Kasumi-1 (cell line): ENCODE results near the gene DRP2.
"Not testable (repeated sequence)": the region's sequence is repeated elsewhere in the genome, so short reads cannot be mapped to it uniquely, and the experiment has no call there.

Experiments
- DNase-seq, 2 experiments: peaks; one replicate each; lab custom pipeline; 2025; lab: John Stamatoyannopoulos, UW

DRP2 gene

GRCh38 chrX:101232316-101232715 lies 12.7 kb downstream of the DRP2 start:
- DNase-seq = no peak

GRCh38 chrX:101237041-101237440 lies 17.5 kb downstream of the DRP2 start:
- no peak for DNase-seq

- no peak for DNase-seq
These were observed 21.9 kb downstream of the DRP2 start for GRCh38 chrX:101241531-101241930.

GRCh38 chrX:101252634-101253033 lies 33.0 kb downstream of the DRP2 start:
- no peak for DNase-seq

- no peak for DNase-seq
These were observed 38.1 kb downstream of the DRP2 start for GRCh38 chrX:101257448-101258258.

- no peak for DNase-seq
These were observed 38.6 kb downstream of the DRP2 start for GRCh38 chrX:101258259-101258581.

GRCh38 chrX:101260435-101260834 lies 40.8 kb downstream of the DRP2 start:
- peak in 1 of 2 experiments; percentile 4 for DNase-seq

GRCh38 chrX:101262590-101262989 lies 43.0 kb downstream of the DRP2 start:
- DNase-seq = no peak

- no peak for DNase-seq
These were observed 44.2 kb downstream of the DRP2 start for GRCh38 chrX:101263766-101264165.

- DNase-seq = no peak
These were observed 46.4 kb downstream of the DRP2 start for GRCh38 chrX:101265869-101266428.

- no peak for DNase-seq
These were observed 54.6 kb downstream of the DRP2 start for GRCh38 chrX:101274198-101274597.

- DNase-seq = no peak
These were observed 56.7 kb downstream of the DRP2 start for GRCh38 chrX:101276238-101276637.

- DNase-seq = peak; percentile 64 to 68
These were observed 67.8 kb downstream of the DRP2 start for GRCh38 chrX:101287402-101287801.

GRCh38 chrX:101290957-101291603 lies 71.5 kb downstream of the DRP2 start, which contains the start of gene TAF7L:
Gene TAF7L, minus strand, starts transcription at chrX:101291334. Its CDS starts 3,791 bp downstream, at chrX:101287543.
- DNase-seq = no peak

GRCh38 chrX:101295603-101296002 lies 76.0 kb downstream of the DRP2 start:
- not testable (repeated sequence) for DNase-seq

- DNase-seq = no peak
These were observed 84.2 kb downstream of the DRP2 start for GRCh38 chrX:101303790-101304189.
